Neural cell (in vitro differentiated cells): Measurements from ENCODE around the gene SH3BP4.

Experiments used
- EP300 ChIP-seq: fragments of 450-650 bp; conservative IDR thresholded peaks from 2 replicates; pipeline ENCODE4 v1.6.1; 2014; ENCODE audit warnings: antibody characterized with exemption, mild to moderate bottlenecking, moderate library complexity; ENCODE audit not compliant: poor library complexity, severe bottlenecking
- EZH2 ChIP-seq: fragments of 200-600, 300-800 bp; shearing (Covaris generic), sonication (generic); IDR thresholded peaks from 2 replicates; pipeline ENCODE4 v1.6.1; 2014; ENCODE audit warnings: antibody characterized with exemption, low read length, borderline replicate concordance, mild to moderate bottlenecking; ENCODE audit not compliant: insufficient read depth, poor library complexity, severe bottlenecking
- POLR2AphosphoS5 ChIP-seq: IDR thresholded peaks from 2 replicates; pipeline ENCODE4 v1.6.1; 2012
- RAD21 ChIP-seq: fragments of 450-650 bp; conservative IDR thresholded peaks from 2 replicates; pipeline ENCODE4 v1.6.1; 2014; ENCODE audit warnings: antibody characterized with exemption, mild to moderate bottlenecking, moderate library complexity
- REST ChIP-seq: IDR thresholded peaks from 2 replicates; pipeline ENCODE4 v1.6.1; 2012; ENCODE audit warnings: borderline replicate concordance
- SMC3 ChIP-seq: fragments of 450-650 bp; conservative IDR thresholded peaks from 2 replicates; pipeline ENCODE4 v1.6.1; 2014; ENCODE audit warnings: antibody characterized with exemption, mild to moderate bottlenecking, moderate library complexity; ENCODE audit not compliant: poor library complexity
- TAF1 ChIP-seq: IDR thresholded peaks from 2 replicates; pipeline ENCODE4 v1.6.1; 2012; ENCODE audit warnings: low read depth
- TF ChIP-seq, protein P1 (sequence below): fragments of 450-650 bp; IDR thresholded peaks from 2 replicates; pipeline ENCODE4 v1.5.1; 2014; ENCODE audit warnings: antibody characterized with exemption, mild to moderate bottlenecking, moderate library complexity; ENCODE audit not compliant: poor library complexity, severe bottlenecking

GRCh38 chr2:235010117-235010714, 58.4 kb downstream of the SH3BP4 start:
- TF ChIP-seq EP300 (no peak), EZH2 (no peak), REST (no peak), RAD21 (no peak), SMC3 (no peak), POLR2AphosphoS5 (no peak), TAF1 (no peak)
- TF ChIP-seq, protein P1, sequence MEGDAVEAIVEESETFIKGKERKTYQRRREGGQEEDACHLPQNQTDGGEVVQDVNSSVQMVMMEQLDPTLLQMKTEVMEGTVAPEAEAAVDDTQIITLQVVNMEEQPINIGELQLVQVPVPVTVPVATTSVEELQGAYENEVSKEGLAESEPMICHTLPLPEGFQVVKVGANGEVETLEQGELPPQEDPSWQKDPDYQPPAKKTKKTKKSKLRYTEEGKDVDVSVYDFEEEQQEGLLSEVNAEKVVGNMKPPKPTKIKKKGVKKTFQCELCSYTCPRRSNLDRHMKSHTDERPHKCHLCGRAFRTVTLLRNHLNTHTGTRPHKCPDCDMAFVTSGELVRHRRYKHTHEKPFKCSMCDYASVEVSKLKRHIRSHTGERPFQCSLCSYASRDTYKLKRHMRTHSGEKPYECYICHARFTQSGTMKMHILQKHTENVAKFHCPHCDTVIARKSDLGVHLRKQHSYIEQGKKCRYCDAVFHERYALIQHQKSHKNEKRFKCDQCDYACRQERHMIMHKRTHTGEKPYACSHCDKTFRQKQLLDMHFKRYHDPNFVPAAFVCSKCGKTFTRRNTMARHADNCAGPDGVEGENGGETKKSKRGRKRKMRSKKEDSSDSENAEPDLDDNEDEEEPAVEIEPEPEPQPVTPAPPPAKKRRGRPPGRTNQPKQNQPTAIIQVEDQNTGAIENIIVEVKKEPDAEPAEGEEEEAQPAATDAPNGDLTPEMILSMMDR: no peak
